Measurements from ENCODE around the gene AMDHD2. TPM values are rescaled to one million over a fixed set of nuclear protein-coding genes. Genes with fewer than 3 reads are reported as not detected.
"Not testable (repeated sequence)": the region's sequence is repeated elsewhere in the genome, so short reads cannot be mapped to it uniquely, and the experiment has no call there.

Gene AMDHD2
- total RNA-seq, 1 donor from 2014 or later = 24.6 TPM

DNA sequence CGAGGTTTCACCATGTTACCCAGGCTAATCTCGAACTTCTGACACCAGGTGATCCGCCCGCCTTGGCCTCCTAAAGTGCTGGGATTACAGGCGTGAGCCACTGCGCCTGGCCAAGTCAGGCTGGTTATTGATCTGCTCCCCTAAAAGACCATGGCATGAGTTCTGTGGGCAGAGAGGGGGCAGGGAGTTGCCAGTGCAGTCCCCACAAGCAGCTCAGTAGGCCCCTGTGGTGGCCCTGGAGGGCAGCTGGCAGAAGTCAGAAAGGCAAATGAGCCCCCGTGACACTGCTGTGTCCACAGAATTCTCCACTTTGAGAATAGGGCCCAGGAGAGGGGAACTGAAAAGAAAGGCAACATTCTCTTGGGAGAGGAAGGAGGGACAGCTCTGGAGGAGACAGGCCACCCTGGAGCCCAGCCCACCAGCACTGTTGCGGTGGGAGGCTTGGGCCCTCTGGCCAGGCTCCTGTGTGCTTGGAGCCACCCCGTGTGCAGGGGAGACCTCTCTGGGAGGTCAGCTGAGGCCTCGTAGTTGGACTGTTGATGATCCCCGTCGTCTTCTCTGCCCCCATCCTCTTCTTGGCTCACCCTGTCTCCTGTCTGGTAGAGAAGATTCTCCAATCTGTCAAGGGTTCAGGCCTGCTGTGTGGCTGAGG, 2.1 kb upstream of the AMDHD2 start:
- no peak for DNase-seq

DNA sequence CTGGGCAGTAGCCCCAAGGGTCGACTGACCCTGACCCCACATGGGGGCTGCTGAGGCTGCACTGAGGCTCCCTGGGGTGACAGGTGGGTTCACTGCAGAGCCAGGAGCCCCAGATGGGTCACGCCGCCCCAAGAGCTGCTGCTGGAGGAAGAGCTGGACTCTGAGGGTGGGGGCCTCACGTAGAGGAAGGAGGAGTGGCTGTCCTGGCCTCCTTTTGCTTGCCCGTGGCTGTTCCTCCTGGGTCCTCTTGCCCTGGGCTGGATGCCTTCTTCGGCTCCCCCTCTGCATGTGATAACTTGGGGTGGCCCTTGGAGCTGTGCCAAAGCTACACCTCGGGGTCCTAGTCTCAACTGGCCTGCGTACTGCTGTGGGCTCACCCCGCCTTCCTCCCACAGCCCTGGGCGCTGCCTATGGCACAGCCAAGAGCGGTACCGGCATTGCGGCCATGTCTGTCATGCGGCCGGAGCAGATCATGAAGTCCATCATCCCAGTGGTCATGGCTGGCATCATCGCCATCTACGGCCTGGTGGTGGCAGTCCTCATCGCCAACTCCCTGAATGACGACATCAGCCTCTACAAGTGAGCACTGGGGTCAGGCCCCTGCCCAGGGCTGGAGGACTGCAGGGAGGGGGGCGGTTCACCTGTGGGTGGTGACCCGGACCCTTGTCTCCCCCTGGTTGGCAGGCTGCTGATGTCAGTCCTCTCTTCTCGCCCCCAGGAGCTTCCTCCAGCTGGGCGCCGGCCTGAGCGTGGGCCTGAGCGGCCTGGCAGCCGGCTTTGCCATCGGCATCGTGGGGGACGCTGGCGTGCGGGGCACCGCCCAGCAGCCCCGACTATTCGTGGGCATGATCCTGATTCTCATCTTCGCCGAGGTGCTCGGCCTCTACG, 1.1 kb upstream of the AMDHD2 start:
- no peak for DNase-seq

DNA sequence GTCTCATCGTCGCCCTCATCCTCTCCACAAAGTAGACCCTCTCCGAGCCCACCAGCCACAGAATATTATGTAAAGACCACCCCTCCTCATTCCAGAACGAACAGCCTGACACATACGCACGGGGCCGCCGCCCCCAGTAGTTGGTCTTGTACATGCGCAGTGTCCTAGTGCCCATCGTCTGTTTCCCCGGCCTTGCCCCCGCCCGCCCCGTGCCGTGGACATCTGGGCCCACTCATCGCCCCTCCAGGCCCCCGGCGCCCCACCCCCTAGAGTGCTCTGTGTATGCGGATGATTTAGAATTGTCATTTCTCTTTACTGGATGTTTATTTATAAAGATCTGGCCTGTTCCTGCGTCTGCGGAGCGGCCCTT, 475 bp upstream of the AMDHD2 start:
- no peak for DNase-seq

DNA sequence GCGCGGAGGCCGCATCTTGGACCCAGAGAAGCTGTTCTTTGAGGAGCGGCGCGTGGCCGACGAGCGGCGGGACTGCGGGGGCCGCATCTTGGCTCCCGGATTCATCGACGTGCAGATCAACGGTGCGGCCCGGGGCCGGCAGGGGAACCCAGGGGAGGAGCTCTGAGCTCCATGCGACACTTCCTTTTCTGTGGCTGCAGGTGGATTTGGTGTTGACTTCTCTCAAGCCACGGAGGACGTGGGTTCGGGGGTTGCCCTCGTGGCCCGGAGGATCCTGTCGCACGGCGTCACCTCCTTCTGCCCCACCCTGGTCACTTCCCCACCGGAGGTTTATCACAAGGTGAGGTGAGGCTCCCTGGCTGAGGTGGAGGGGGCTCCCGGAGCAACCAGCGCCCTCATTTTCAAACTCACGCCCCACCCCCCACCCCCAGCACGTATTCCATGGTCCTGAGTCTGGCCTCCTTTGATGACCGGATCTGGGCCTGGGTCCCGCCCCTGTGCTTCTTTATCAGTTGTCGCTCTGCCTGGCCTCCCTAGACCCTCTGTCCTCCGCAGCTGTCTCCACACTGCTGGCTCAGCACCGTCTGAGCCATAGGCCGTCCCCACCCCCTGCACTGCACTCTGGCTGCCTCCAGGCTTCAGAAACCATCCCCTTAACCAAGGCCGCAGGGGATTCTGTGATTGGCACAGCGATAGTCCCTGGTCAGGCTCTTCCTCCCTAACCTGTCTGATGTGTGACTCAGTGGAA, 787 bp downstream of the AMDHD2 start:
- no peak for DNase-seq

DNA sequence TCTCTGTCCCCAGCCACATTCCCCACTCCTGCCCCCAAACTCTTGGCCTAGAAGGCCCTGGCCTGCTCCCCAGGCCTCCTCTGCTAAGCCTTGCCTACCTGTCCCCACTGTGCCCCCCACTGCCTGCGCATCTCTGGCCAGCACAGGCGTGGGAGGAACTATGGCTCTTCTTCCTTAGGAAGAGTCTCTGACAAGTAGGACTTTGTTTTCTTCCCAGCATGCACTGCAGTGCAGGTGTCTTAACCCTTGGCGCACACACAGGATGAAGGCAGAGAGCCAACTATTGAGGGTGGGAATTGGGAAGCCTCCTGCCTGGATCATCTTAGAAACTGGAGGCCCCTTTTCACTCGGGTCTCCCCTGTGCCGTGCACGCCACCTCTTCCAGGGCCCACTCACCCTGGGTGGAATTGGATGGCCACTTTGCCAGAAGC, 3.6 kb downstream of the AMDHD2 start:
- DNase-seq = no peak

DNA sequence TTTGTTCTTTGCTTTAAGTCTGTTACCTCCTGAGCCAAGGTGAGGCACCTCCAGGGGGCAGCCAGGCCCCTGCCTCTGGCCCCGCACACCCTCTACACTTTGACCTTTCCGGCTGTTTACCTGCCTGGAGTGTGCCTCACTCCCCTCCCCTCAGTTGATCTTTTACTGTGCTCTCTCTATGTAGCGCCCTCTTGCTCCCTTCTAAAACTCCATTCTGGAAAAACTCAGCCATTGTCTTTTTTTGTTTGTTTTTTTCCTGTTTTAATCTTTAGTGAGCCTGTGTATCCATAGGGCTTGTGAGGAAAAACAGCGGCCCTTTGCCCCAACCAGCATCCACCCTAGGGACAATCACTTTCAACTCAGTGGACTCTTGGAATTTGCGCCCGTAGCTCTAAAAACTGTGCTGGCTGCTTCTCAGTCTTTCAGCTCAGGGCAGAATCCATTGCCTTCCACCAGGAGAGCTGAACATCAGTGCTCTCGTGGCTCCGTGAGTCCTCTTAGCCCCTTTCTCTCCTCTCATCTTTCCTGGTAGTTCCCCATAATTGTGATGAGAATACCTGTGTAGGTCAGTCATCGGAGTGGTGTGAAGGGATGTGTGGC, 4.3 kb downstream of the AMDHD2 start:
- DNase-seq = no peak

DNA sequence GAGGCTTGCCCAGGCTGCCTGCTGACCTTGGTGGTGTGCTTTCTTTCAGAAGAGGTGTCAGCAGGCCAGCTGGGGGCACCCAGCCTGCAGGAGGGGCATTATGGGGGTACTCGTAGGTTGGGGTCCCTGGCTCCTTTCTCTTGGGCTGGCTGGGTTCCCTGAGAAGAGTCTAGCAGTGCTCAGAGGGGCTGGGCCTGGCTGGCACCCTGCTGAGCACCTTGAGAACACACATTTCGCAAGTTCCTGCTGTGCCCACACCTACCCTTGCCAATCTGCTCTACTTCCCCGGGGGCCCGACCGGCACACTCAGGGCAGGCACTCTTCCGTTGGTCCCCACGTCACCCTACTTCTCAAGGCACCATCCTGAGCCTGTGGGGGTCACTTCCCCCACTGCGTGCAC, 6.0 kb downstream of the AMDHD2 start:
- DNase-seq = no peak

DNA sequence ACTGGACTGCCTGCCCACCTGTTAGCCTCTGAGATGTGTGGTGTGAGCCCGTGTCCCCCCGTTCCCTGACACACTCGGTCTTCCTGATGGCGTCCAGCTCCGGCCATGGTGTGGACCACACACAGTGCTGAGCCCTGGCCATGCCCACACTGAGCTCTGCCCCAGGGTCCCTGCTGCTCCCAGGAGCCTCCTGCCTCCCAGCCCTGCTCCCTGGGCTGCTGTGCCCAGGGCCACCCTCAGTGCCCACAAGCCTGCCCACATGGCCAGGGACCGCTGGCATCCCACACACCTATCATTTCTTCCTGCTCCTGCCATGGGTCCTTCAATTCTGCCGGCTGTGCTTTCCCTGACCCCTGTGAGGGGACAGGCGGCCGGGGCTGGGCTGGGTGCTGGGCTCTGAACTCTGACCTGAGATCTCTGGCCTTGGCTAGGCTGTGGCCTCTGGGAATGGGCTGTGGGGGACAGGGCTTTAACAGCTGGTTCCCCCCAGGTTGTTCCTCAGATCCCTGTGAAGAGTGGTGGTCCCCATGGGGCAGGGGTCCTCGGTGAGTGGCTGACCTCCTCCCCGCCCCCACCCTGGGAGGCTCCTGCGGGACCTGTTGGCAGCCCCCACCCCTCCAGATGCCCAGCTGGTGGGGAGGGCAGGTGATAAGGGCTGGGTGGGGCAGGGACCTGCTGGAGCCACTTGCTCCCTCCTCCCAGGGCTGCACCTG, 7.1 kb downstream of the AMDHD2 start:
- no peak for DNase-seq

DNA sequence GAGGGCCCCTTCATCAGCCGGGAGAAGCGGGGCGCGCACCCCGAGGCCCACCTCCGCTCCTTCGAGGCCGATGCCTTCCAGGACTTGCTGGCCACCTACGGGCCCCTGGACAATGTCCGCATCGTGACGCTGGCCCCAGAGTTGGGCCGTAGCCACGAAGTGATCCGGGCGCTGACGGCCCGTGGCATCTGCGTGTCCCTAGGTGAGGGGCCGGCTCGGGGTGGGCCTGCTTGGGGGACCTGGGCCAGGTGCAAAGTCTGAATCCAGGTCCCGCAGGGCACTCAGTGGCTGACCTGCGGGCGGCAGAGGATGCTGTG, 7.6 kb downstream of the AMDHD2 start:
- DNase-seq = no peak

DNA sequence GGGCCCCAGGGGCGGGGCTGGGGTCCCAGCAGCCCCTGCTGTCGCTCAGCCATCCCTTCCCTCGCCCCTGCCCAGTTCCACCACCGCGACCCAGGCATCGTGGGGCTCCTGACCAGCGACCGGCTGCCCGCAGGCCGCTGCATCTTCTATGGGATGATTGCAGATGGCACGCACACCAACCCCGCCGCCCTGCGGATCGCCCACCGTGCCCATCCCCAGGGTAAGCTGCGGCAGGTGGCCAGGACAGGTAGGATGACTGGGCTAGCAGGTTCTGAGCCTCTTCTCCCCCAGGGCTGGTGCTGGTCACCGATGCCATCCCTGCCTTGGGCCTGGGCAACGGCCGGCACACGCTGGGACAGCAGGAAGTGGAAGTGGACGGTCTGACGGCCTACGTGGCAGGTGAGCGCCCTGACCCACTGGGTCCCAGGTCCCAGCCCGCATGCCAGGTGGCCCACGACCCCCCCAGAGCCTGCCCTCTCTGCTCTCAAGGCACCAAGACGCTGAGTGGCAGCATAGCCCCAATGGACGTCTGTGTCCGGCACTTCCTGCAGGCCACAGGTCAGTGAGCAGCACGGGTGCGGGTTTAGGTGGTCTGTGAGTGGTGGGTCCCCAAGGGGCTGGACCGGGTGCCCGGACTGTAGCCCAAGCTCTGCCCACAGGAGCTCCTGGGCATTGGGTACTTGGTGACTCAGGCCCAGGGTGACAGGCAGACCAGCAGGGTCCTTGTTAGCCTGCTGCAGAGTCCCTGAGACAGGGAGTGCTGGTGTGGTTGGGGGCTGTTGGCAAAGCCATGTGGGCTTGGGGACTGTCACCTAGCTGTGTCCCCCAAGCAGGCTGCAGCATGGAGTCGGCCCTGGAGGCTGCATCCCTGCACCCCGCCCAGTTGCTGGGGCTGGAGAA, 8.2 kb downstream of the AMDHD2 start:
- no peak for DNase-seq

DNA sequence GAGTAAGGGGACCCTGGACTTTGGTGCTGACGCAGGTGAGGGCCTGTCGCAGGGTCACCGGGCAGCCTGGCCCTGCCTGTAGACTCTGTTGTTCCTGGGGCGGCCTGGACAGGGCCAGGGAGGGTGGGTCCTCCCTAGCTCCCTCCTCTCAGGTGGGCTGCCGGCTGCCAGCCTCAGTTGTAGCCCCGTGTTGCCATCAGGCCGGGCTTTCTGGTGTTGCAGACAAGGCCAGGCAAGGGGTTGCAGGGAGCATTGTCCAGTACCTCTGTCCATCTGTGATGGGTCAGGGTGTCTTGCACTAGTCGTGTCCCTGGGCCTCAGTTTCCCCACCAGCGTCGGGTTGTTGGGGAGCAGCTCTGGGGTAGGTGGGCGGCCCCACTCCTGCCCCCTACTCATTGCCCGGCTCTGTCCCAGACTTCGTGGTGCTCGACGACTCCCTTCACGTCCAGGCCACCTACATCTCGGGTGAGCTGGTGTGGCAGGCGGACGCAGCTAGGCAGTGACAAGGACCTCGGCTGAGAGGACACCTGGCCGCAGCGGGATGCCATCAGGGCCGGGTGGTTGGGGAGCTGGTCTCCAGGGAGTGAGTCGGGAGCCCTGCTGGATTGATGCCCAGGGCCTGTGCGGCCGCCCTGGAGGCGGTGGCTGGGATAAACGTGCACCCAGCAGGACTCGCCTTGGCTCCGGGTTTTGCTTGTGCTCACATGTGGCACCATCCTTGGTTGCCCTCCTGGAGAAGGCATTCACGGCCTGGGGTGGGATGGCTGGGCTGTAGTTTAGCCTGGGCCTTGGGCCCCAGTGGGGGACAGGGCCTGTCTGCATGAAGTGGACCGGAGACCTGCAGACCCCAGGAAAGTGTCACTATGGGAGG, 9.1 kb downstream of the AMDHD2 start:
- DNase-seq = no peak

DNA sequence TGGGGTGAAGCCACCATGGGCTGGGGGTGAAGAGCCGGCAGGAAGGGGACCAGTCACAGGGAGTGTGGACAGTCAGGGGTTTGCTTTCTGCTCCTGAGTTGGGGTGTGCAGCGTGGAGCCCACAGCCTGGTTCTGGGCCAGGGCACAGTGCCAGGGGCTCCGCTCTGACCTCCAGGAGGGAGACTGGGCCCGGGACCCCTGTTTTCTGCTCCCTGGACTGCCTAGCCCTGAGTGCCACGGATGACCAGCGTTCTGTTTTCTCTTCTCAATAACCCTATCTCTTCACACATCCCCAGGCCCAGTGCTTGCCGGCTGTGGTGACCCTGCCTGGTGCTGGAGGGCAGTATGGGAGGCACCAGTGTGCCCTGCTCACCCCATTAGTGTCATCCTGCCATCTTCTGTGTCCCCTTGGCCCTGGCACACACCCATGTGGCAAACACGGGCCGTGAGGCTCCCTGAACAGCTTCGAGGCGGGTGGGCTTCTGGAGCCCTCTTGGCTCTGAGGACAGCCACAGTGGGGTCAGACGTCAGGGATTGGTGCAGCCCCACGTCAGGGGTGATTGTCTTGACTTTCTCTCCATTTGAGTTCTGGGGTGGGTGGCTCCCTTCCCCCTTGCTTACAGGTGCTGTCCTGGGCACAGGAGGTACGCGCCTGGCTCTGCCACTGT, 9.9 kb downstream of the AMDHD2 start:
- no peak for DNase-seq

DNA sequence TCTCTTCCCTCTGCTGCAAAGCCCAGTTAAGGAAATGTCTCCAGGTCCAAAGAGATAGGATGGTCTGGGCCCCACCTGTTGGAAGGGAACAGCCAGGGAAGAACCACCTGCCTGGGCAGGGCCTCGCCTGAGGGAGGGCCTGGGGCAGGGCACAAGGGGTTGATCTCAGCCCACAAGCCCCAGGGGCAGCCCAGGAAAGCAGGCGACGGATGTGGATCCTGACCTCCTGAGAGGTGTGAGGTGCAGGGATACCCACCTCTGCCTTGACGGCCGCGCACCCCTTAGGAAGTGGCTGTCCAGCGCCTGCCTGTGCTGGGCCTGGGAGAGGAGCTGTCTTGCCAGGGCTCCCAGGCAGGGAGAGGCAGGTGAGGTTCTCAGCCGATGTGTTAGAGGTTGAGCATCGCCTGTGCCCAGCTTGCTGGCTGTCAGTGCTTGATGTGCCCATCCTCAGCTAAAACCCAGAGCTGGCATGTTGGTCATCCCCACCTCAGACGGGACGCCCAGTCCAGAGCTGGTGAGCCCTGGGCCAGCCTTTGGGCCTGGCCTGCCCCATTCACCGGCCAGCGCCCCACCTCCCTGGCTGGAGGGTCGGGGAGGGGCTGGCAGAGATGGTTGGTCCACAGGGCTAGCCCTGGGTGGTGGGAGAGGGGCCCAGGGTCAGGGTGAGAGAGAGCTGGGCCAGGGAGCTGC, 10.6 kb downstream of the AMDHD2 start:
- no peak for DNase-seq

DNA sequence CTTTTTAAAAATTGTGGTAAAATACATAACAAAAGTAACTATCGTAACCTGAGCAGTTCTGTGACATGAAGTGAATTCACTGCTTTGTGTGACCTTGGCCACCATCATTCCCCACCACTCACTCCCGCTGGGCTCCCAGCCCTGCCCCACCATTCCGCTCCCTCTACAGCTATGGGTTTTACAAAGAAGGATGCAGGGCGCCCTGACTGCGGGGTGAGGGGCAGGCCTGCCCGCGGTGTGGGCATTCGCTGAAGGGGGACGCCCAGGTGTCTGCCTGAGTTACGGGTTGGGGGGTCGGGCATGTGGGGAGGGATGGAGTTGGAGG, 11.2 kb downstream of the AMDHD2 start, which contains the start of gene CEMP1:
Gene CEMP1, minus strand, starts transcription at position 38 of the 325 bp plus-strand sequence. CDS start 335 bp downstream, outside the sequence.
- DNase-seq = no peak

DNA sequence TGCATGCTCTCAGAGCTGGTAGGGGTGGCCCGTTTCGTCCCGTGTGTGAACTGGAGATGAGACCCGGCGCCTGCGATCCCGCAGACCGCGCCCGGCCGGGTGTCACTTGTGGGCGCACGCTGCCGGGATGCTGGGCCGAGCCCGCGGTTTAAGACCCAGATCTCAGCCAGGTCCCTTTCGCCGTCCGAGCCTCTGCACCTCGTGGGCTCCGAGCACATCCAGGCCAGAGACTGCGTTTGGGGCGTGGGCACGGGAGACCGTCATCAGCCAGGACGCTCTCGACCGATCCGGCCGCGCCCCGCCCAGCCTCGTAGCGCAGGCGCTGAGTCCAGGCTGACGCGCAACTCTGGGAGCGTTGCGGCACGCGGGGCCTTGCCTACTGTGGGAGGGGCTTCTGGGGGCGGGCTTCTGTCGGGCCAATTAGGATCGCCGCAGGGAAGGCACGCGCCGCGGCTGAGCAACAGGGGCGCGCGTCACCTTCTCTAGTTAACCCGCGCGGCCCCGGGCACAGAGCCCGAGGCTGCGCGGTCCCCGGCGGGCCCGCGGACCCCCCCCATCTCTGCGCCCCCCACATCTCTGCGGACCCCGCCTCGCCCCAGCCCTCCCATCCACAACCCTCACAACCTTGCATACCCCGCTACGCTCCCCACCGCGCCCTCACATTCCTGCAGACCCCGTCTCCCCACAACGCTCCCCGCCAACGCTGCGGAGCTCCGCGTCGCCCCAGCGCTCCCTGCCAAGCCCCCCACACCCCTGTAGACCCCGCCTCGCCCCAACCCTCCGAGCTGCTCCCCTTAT, 11.7 kb downstream of the AMDHD2 start:
- DNase-seq = peak; percentile 99

DNA sequence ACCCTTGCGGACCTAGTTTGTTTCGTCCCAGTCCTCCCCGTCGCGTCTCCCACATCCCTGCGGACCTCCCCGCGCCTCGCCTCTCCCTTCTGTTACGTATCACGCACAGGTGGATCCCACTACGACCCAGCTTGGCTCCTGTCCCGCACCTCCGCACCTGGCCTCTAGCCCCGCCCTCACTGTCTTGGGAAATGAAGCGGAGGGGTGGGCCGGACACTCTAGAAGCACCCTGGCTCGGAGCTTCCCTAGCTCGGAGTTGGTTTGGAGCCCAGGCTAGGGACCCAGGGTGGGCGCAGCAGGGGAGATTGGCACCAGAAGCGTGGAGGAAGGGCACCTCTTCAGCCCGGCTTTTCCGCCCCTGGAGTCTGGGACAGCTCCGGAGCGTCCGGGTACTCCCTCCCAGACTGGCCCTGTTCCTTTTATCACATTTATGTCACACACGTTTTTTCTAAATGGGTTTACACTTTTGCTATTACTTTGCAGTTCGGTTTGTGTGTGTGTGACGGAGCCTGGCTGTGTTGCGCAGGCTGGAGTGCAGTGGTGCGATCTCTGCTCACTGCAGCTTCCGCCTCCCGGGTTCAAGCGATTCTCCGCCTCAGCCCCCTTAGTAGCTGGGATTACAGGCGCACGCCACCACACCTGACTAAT, 12.4 kb downstream of the AMDHD2 start:
- DNase-seq = peak; percentile 75

DNA sequence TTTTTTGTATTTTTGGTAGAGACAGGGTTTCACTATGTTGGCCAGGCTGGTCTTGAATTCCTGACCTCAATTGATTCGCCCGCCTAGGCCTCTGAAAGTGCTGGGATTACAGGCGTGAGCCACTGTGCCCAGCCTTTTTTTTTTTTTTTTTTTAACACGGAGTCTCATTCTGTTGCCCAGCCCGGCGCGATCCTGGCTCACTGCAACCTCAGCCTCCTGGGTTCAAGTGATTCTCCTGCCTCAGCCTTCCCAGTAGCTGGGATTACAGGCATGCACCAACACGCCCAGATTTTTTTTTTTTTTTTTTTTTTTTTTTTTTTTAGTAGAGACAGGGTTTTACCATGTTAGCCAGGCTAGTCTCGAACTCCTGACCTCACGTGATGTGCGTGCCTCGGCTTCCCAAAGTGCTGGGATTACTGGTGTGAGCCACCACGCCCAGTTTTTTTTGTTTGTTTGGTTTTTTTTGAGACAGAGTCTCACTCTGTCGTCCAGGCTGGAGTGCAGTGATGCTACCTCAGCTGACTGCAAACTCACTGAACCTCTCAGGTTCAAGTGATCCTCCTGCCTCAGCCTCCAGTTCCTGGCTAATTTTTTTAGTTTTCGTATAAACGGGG, 13.1 kb downstream of the AMDHD2 start:
- DNase-seq = not testable (repeated sequence)
